Activated CD8-positive, alpha-beta memory T cell treated with anti-CD3 and anti-CD28 coated beads for 24 hours (primary cell): ENCODE results near the gene SLC22A7.
"Not testable (repeated sequence)": the region's sequence is repeated elsewhere in the genome, so short reads cannot be mapped to it uniquely, and the experiment has no call there.

Source experiments
- DNase-seq: peaks from one replicate; pipeline ENCODE4 v3.0.0-alpha.2; 2020

Gene SLC22A7

GRCh38 chr6:43284991-43285781 lies 12.9 kb upstream of the SLC22A7 start:
- no peak for DNase-seq

GRCh38 chr6:43285832-43286231 lies 12.2 kb upstream of the SLC22A7 start:
- no peak for DNase-seq

GRCh38 chr6:43286456-43286979 lies 11.5 kb upstream of the SLC22A7 start:
- DNase-seq = no peak

DNA sequence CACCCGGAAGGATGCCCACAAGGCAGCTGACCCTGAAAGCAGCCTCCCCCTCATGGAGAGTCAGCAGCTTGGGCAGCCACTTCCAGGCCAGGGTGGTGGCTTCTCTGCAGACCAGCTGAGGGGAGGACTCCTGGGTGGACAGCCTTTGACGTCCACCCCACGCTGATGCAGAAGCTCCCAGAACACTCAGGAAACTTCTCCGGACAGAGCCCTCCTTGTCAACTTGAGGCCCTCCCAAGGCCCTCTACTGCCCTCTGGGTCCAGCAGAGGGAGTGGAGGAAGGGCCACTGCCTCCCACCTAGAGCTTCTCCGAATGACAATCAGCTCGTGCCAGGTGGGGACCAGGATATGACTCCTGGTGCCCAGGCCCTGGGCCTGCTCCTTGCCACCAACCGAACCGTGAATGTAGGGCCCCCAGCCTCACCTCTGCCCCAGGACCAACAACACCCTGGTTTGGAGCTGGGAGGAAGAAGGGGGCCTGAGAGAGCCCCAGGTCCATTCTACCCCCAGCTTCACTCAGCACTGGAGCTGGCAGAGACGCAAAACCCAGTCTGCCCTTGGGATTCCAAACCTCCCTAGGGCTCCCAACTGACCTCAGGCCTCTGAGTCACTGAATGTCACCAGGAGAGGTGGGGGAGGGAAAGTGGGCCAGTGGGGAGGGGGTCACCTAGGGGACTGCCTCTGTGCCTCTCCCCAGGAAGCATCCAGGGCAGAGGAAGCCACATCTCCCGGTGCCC lies 10.9 kb upstream of the SLC22A7 start:
- no peak for DNase-seq

GRCh38 chr6:43287717-43288679 lies 10.1 kb upstream of the SLC22A7 start:
- DNase-seq = no peak

GRCh38 chr6:43290339-43290904 lies 7.6 kb upstream of the SLC22A7 start:
- DNase-seq = no peak

DNA sequence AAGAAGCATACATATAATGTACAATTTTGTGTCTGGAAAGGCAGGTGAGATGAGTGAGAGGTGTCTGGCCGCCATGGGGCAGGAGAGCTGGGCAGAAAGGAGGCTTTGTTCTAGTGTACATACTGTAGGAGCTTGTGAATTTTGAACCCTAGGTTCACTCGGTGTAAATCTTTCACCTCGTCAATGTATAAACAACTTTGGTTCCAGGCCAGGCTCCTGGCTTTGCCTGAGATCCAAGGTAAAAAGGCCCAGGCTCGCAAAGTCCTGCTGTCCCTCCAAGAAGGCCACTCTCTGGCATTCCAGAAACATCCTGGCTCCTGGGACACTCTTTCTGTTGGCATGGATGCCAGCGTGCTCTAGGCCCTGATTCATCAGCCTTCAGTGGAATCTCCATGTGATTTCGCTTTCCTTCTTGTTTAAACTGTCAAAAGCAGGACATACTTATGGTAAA lies 7.1 kb upstream of the SLC22A7 start:
- no peak for DNase-seq

DNA sequence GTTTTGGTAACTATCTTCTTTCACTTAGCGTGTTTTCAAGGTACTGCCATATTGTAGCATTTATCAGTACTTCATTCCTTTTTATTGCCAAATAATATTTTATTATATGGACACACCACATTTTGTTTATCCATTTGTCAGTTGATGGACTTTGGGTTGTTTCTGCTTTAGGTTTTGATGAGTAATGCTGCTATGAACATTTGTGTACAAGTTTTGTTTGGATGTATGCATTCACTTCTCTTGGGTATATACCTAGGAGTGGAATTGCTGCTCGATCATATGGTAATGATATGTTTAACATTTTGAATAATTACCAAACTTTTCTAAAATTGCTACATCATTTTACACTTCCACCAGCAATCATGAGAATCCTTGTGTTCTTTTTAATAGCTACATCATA lies 6.4 kb upstream of the SLC22A7 start:
- no peak for DNase-seq

DNA sequence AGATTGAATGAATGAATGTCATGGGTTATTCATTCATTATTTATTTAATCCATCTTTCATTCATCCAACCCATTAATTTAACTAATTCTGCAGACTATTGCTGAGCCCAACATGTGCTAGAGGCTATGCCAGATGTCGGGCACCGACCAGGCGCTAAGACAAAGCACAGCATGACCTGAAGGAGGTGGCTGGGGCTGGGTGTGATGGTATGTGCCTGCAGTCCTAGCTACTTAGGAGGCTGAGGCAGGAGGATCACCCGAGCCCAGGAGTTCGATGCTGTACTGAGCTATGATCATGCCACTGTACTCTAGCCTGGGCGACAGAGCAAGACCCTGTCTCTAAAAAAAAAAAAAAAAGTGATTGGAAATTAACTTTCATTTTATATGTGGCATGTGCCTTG lies 5.7 kb upstream of the SLC22A7 start:
- DNase-seq = no peak

DNA sequence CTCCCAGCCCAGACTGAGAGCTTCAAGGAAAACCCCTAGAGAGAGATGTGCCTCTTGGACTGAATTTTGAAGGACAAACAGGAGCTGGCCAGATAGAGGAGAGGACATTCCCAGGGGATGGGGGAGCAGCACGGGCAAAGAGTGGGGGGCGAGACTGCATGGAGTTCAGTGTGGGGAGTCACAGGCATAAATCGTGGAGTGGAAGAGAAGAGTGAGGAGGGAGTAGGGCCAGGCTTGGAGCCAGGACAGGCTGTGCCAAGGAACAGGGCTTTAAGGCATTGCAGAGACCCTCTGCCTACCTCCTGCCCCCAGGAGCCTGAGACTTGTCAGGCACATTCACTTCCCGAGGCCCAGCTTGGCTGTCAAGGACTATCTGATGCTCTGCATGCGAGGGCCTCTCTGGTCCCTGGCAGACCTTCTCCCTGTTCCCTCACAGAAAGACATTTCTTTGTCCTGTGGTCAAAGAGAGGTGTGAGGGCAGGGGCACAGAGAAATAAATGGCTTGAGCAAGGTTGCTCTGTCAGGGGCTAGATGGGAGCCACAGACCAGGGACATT lies 5.2 kb upstream of the SLC22A7 start:
- DNase-seq = no peak

DNA sequence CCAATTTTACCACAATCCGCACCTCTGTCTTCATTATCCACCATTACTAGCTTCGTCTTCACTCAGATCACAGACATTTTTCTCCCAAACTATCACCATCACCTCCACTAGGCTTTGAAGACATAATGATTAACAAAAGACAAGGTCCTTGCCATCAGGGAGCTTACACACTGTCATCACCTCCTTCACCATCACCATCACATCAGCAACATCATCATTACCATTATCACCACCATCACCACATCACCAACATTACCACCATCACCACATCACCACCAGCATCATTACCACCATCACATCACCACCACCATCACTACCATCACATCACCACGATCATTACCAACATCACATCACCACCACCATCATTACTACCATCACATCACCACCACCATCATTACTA lies 4.4 kb upstream of the SLC22A7 start:
- DNase-seq = no peak

DNA sequence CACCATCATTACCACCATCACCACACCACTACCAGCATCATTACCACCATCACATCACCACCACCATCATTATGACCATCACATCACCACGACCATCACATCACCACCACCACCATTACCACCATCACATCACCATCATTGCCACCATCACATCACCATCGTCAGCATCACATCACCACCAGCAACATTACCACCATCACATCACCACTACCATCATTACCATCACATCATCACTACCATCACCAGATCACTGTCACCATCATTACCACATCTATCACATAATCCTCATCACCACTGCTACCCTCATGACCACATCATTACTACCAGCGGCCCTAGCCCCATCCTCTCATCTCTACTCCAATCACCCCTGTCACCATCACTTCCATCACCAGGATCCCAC lies 3.5 kb upstream of the SLC22A7 start:
- no peak for DNase-seq

DNA sequence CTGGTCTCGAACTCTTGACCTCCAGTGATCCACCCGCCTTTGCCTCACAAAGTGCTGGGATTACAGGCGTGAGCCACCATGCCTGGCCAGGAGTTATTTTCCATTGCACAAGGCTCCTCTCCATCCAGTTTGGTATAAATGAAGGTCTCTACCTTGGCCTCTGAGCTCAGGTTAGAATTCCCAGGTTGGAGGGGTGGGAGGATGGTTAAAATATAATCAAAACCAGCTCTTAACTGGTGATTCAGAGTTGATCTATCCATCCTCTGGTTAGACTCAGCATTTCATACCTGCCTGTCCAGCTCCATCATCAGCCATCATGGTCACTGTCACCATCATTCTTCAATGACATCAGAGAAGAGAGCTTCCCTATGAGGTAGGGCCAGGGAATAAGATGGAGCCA lies 2.6 kb upstream of the SLC22A7 start:
- DNase-seq = no peak

DNA sequence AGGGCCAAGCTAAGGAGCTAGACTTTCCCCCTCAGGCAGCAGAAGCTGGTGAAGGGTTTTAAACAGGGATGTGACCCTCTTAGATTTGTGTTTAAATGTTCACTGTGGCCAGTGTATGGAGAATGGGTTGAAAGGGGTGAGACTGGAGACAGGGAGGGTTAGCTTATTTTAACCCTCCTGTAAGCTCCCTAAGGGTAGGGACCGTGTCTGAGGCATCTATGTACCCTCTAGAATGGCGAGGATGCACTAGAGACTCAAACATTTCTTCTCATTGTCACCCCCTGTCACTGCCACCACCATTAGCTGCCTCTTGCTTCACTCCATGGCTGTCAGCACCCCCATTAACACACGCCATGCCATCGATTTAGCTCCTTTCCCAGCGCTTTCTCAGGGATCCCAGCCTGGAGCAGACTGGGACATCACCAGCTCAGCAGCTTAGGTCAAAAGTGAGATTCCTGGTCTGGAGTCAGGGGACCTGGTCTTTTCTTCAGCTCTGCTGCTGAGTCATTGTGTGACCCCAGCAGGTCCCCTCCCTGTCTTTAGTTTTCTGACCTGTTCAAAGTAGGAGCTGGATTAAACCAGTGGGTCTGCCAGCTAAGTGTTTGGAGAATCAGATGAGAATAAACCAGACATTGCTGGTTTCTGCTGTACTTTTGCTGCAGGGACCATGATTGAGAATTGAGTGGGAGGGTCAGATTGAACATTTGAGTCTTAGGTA lies 1.1 kb upstream of the SLC22A7 start:
- DNase-seq = no peak

- no peak for DNase-seq
Observed at GRCh38 chr6:43298565-43299337, 691 bp downstream of the SLC22A7 start.

- no peak for DNase-seq
Observed at GRCh38 chr6:43299338-43300293, 1.6 kb downstream of the SLC22A7 start.

DNA sequence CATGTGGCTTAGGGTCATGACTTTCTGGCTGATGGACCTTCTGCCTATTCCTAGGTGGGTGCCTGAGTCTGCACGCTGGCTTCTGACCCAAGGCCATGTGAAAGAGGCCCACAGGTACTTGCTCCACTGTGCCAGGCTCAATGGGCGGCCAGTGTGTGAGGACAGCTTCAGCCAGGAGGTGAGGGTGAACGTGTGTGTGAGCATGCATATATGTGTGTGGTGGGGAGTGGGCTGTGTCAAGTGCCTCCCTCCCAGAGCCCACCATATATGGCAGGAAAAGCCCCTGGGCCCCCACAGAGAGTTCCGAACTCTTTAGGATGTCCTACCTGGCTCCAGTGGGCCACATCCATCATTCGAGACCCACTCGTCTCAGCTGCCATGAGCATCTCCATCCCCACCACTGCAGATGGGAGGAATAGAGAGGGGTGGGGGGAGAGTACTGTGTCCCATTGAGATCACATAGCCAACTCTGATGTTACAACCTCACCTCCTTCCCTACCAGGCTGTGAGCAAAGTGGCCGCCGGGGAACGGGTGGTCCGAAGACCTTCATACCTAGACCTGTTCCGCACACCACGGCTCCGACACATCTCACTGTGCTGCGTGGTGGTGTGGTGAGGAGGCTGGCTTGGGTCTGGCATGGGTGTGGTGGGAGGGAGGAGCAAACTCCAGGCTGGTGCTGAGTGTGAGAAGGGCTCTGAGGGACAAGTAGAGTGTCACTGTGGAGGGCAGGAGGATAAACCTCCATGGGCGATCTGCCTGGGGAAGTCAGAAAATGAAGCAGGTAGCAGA lies 3.2 kb downstream of the SLC22A7 start:
- no peak for DNase-seq

GRCh38 chr6:43302126-43302525 lies 4.1 kb downstream of the SLC22A7 start:
- no peak for DNase-seq

DNA sequence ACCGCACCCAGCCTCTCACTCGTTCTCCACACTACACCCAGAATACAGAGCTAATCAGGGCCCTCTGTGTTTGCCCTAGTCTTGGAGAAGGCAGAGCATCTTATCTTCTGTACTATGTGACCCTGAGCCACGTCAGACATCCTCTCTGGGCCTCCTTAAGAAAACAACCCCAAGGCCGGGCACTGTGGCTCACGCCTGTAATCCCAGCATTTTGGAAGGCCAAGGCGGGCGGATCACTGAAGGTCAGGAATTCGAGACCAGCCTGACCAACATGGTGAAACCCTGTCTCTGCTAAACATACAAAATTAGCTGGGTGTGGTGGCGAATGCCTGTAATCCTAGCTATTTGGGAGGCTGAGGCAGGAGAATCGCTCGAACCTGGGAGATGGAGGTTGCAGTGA lies 4.9 kb downstream of the SLC22A7 start:
- DNase-seq = not testable (repeated sequence)
